ENCODE data around the gene CYP2B6.
A peak's percentile ranks its signal among the peaks of the same experiment; 100 is the strongest.
"Not testable (repeated sequence)": the region's sequence is repeated elsewhere in the genome, so short reads cannot be mapped to it uniquely, and the experiment has no call there.

The CYP2B6 gene

DNA sequence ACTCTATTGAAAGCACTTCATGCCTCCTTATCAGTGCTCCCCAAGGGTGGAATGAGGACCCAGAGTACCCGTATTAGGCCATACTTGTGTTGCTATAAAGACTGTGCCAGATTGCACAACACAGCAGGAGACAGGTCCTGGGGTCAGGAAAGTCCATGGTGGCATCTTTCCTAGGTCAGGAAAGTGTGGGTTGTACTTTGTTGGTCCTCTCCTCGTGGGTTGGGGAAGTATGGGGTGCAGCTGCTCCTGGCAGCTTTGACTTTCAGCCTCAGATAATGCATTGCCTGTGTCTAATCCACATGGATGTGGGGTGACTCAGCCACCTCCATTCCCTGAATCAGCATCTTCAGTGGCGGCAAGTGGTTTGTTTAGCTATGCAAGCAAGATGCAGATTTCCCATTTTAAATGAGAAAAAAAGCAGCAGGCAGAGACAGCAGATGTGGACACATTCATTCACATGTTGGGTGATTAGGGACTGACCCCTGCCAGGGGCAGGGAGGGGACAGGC lies 8.4 kb upstream of the CYP2B6 start:
- no peak overlapping the region for H3K27ac ChIP-seq (ENCODE audit: low read length)

DNA sequence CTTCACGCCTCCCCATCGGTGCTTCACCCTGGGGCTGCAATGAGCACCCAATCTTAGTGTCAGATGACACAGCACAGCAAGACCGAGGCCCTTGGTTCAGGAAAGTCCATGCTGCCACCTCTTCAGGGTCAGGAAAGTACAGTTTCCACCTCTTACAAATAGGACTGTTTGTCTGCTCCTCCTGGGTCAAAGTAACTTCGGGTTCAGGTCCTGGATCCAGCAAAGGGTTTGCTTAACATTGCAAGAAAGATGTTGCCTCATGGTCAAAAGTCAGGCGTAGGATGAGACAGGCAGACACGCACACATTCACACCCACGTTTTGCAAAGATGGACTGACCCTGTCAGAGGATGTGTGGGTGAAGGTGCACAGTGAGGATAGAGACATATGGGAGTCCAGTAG lies 1.6 kb upstream of the CYP2B6 start:
- Histone ChIP-seq H3K27ac (ENCODE audit: low read length) (no peak overlapping the region), H3K9ac (ENCODE audit: low read length) (no peak overlapping the region), H3K36me3 (ENCODE audit: control insufficient read depth, low read depth, low read length) (no peaks in the 10 kb centered on the region), H3K9me3 (ENCODE audit: control insufficient read depth, low read depth, low read length) (no peaks in the 10 kb centered on the region), H3K4me1 (ENCODE audit: control insufficient read depth, low read depth, low read length) (no peaks in the 10 kb centered on the region), H3K27me3 (ENCODE audit: control insufficient read depth, insufficient read depth, low read length) (no peaks in the 10 kb centered on the region), H3K4me3 (ENCODE audit: low read length) (no peak overlapping the region)

More for the DNA sequence above, 8.4 kb upstream of the CYP2B6 start:
- Histone ChIP-seq H3K9ac (ENCODE audit: low read length) (no peak overlapping the region), H3K9me3 (ENCODE audit: control insufficient read depth, low read depth, low read length) (no peaks in the 10 kb centered on the region), H3K4me1 (ENCODE audit: control insufficient read depth, low read depth, low read length) (peaks cover 36% of the 10 kb centered on the region), H3K27me3 (ENCODE audit: control insufficient read depth, insufficient read depth, low read length) (no peaks in the 10 kb centered on the region), H3K4me3 (ENCODE audit: low read length) (peak overlapping the region; percentile 16), H3K36me3 (ENCODE audit: control insufficient read depth, low read depth, low read length) (no peaks in the 10 kb centered on the region)

DNA sequence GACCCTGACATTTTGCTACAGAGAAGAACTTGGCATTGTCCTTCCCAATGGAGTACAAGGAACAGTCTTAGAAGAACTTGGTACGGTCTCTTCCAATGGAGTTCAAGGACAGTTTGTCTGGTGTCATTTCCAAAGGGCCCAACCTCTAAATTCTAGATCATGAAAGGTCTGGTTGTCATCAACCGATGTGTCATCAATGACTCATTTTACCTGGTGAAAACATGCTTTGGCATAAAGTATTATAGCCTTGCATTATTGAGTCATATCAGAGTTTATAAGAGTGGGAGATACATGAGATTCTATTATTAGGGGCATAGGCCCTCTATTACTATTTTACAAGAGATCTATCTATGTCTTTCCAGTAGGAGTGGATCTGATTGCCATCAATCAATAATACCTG lies 4.3 kb downstream of the CYP2B6 start:
- Histone ChIP-seq H3K9ac (ENCODE audit: low read length) (no peak overlapping the region), H3K9me3 (ENCODE audit: control insufficient read depth, low read depth, low read length) (no peaks in the 10 kb centered on the region), H3K27me3 (ENCODE audit: control insufficient read depth, insufficient read depth, low read length) (no peaks in the 10 kb centered on the region), H3K36me3 (ENCODE audit: control insufficient read depth, low read depth, low read length) (no peaks in the 10 kb centered on the region), H3K27ac (ENCODE audit: low read length) (no peak overlapping the region), H3K4me3 (ENCODE audit: low read length) (no peak overlapping the region), H3K4me1 (ENCODE audit: control insufficient read depth, low read depth, low read length) (no peaks in the 10 kb centered on the region)

DNA sequence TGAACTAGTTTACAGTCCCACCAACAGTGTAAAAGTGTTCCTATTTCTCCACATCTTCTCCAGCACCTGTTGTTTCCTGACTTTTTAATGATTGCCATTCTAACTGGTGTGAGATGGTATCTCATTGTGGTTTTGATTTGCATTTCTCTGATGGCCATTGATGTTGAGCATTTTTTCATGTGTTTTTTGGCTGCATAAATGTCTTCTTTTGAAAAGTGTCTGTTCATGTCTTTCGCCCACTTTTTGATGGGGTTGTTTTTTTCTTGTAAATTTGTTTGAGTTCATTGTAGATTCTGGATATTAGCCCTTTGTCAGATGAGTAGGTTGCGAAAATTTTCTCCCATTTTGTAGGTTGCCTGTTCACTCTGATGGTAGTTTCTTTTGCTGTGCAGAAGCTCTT lies 7.9 kb downstream of the CYP2B6 start:
- not testable (repeated sequence) for H3K27me3 ChIP-seq (ENCODE audit: control insufficient read depth, insufficient read depth, low read length); H3K9ac ChIP-seq (ENCODE audit: low read length); H3K36me3 ChIP-seq (ENCODE audit: control insufficient read depth, low read depth, low read length); H3K9me3 ChIP-seq (ENCODE audit: control insufficient read depth, low read depth, low read length); H3K4me1 ChIP-seq (ENCODE audit: control insufficient read depth, low read depth, low read length); H3K27ac ChIP-seq (ENCODE audit: low read length); H3K4me3 ChIP-seq (ENCODE audit: low read length)

DNA sequence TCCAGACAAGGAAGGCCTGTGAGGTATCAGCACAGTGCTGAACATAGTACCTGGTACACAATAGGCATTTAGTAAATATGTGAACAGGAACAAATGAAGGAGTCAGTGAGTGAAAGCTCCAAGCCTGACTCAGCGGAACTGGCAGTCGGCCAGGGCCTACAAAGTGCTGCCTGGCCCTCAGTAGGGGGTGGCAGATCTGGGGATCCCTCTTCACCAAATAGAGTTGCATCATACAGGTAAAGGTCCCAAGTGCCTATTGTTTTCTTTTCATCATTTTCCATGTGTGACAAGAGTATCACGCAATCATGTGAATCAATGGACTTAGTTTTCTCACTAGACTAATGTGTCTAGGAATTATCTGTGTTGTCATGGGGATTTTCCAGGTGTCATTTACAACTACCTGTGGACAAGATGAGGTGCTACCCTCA lies 9.2 kb downstream of the CYP2B6 start:
- Histone ChIP-seq H3K27ac (ENCODE audit: low read length) (no peak overlapping the region), H3K9ac (ENCODE audit: low read length) (no peak overlapping the region), H3K4me3 (ENCODE audit: low read length) (no peak overlapping the region), H3K27me3 (ENCODE audit: control insufficient read depth, insufficient read depth, low read length) (no peaks in the 10 kb centered on the region), H3K4me1 (ENCODE audit: control insufficient read depth, low read depth, low read length) (peaks cover 4% of the 10 kb centered on the region), H3K36me3 (ENCODE audit: control insufficient read depth, low read depth, low read length) (no peaks in the 10 kb centered on the region), H3K9me3 (ENCODE audit: control insufficient read depth, low read depth, low read length) (no peaks in the 10 kb centered on the region)

DNA sequence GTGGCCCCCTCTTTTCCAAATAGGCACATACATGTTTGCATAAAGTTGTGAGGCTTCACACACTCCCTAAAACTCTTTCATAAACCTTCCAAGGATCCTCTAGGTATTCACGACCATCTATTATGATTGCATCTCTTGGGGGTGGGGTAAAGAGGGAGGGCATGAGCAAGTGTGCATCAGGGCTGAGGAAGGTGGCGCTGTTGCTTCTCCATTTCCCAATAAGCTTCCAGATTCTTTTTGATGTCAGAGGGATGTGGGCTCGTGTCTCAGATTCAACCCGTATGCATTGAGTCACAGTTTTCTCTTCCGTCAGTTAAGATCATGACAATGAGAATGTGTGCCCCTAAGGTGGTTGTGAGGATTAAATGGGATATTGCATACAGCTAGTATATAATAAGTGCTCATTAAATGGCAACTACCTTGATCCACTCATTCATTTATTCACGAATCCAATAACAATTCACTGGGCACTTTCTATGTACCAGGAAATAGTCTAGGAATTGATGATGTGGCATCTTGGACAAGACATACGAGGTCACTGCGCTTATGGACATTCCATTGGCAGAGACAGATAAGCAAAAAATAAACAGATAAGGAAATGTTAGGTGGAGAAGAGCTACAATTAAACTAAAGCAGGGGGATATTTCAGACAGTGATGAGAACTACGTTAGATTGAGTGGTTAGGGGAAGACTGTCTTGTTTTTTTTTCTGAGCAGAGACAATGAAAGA lies 10.3 kb downstream of the CYP2B6 start:
- Histone ChIP-seq H3K4me3 (ENCODE audit: low read length) (no peak overlapping the region), H3K9ac (ENCODE audit: low read length) (no peak overlapping the region), H3K27me3 (ENCODE audit: control insufficient read depth, insufficient read depth, low read length) (no peaks in the 10 kb centered on the region), H3K36me3 (ENCODE audit: control insufficient read depth, low read depth, low read length) (no peaks in the 10 kb centered on the region), H3K27ac (ENCODE audit: low read length) (no peak overlapping the region), H3K9me3 (ENCODE audit: control insufficient read depth, low read depth, low read length) (no peaks in the 10 kb centered on the region), H3K4me1 (ENCODE audit: control insufficient read depth, low read depth, low read length) (peaks cover 4% of the 10 kb centered on the region)

DNA sequence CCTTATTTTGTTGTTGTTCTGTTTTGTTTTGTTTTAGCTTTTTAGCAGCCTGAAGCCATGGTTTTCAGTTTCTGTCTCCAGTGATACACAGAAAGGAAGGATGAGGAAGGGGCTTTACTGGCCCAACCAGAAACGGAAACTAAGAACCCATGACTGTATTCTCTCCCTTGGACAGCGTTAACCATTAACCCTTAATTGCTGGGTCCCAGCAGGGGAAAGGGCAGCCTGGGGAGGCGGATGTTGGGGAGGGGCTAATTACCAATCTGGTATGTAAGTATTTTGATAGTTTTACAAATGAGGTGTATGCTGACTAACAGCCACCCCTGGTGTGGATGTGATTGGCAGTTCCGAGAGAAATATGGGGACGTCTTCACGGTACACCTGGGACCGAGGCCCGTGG lies 12.6 kb downstream of the CYP2B6 start:
- H3K9ac ChIP-seq (ENCODE audit: low read length); H3K27me3 ChIP-seq (ENCODE audit: control insufficient read depth, insufficient read depth, low read length); H3K4me1 ChIP-seq (ENCODE audit: control insufficient read depth, low read depth, low read length); H3K9me3 ChIP-seq (ENCODE audit: control insufficient read depth, low read depth, low read length); H3K36me3 ChIP-seq (ENCODE audit: control insufficient read depth, low read depth, low read length); H3K27ac ChIP-seq (ENCODE audit: low read length); H3K4me3 ChIP-seq (ENCODE audit: low read length): not testable (repeated sequence)

DNA sequence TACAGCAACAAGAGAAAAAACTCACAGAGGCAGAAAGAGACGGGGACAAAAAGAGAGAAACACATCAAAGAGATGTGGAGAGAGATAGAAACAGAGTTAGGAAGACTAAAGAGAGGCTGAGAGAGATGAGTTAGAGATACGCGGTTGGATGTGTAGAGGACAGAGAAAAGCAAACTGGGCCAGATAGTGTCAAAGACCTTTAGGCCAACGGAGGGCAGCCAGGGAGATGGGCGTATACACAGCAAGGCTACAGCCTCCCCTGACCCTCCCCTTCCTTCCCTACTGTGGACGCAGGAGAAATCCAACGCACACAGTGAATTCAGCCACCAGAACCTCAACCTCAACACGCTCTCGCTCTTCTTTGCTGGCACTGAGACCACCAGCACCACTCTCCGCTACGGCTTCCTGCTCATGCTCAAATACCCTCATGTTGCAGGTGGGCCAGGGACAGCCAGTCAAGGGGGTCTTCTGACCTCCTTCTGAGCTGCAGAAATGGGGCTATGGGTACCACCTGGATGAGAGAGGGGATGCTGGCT lies 18.7 kb downstream of the CYP2B6 start:
- H3K9ac ChIP-seq (ENCODE audit: low read length), result no peak overlapping the region
- no peaks in the 10 kb centered on the region for H3K9me3 ChIP-seq (ENCODE audit: control insufficient read depth, low read depth, low read length)
- no peaks in the 10 kb centered on the region for H3K4me1 ChIP-seq (ENCODE audit: control insufficient read depth, low read depth, low read length)
- H3K4me3 ChIP-seq (ENCODE audit: low read length), result no peak overlapping the region
- no peak overlapping the region for H3K27ac ChIP-seq (ENCODE audit: low read length)
- no peaks in the 10 kb centered on the region for H3K27me3 ChIP-seq (ENCODE audit: control insufficient read depth, insufficient read depth, low read length)
- no peaks in the 10 kb centered on the region for H3K36me3 ChIP-seq (ENCODE audit: control insufficient read depth, low read depth, low read length)

DNA sequence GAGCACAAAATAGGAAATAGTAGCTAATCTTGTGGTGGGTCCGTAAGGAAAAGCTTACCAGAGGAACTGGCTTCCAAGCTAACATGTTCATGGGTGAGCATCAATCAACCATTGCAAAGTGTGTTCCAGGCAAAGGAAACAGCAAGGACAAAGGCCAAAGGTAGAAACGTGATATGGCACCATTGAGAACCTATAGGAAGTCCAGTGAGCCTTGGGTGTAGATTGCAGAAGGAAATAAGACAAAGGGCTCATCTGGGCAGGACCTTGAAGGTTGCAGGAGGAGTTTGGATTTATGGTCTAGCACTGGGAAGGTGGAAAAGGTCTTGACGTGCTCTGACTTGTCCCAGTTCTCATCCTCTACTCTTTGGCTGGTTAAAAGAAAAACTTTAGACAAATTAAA lies 22.3 kb downstream of the CYP2B6 start:
- Histone ChIP-seq H3K9ac (ENCODE audit: low read length) (no peak overlapping the region), H3K27me3 (ENCODE audit: control insufficient read depth, insufficient read depth, low read length) (no peaks in the 10 kb centered on the region), H3K27ac (ENCODE audit: low read length) (no peak overlapping the region), H3K4me3 (ENCODE audit: low read length) (no peak overlapping the region), H3K4me1 (ENCODE audit: control insufficient read depth, low read depth, low read length) (no peaks in the 10 kb centered on the region), H3K36me3 (ENCODE audit: control insufficient read depth, low read depth, low read length) (no peaks in the 10 kb centered on the region), H3K9me3 (ENCODE audit: control insufficient read depth, low read depth, low read length) (no peaks in the 10 kb centered on the region)

DNA sequence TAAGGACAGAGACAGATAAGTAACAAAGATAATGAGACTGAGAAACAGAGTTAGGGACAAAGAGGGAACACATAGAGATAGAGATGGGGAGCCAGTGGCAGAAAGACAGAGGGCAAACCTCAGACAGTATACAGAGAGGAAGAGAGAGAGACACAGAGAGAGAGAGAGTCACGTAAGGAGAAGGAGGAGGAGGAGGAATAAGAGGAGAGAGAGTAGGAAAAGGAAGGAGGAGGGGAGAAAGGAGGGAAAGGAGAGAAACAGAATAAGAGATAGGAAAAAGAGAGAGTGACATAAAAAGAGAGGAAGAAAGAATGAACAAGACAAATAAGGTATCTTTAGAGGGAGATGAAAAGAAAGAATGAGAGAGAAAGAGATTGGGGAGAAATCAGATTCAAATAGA lies 23.6 kb downstream of the CYP2B6 start:
- Histone ChIP-seq H3K36me3 (ENCODE audit: control insufficient read depth, low read depth, low read length) (no peaks in the 10 kb centered on the region), H3K4me1 (ENCODE audit: control insufficient read depth, low read depth, low read length) (no peaks in the 10 kb centered on the region), H3K9me3 (ENCODE audit: control insufficient read depth, low read depth, low read length) (no peaks in the 10 kb centered on the region), H3K27me3 (ENCODE audit: control insufficient read depth, insufficient read depth, low read length) (no peaks in the 10 kb centered on the region), H3K27ac (ENCODE audit: low read length) (no peak overlapping the region), H3K9ac (ENCODE audit: low read length) (no peak overlapping the region), H3K4me3 (ENCODE audit: low read length) (no peak overlapping the region)

DNA sequence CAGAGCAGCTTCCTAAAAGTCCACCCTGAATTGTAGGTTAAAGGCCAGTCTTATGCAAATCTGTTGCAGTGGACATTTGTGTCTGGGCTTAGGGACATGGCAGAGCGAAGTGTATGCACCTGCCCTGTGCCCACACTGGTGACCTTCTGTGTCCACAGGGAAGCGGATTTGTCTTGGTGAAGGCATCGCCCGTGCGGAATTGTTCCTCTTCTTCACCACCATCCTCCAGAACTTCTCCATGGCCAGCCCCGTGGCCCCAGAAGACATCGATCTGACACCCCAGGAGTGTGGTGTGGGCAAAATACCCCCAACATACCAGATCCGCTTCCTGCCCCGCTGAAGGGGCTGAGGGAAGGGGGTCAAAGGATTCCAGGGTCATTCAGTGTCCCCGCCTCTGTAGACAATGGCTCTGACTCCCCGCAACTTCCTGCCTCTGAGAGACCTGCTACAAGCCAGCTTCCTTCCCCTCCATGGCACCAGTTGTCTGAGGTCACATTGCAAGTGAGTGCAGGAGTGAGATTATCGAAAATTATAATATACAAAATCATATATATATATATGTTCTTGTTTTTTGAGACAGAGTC lies 25.5 kb downstream of the CYP2B6 start:
- Histone ChIP-seq H3K4me3 (ENCODE audit: low read length) (no peak overlapping the region), H3K27ac (ENCODE audit: low read length) (no peak overlapping the region), H3K9me3 (ENCODE audit: control insufficient read depth, low read depth, low read length) (no peaks in the 10 kb centered on the region), H3K36me3 (ENCODE audit: control insufficient read depth, low read depth, low read length) (no peaks in the 10 kb centered on the region), H3K9ac (ENCODE audit: low read length) (no peak overlapping the region), H3K27me3 (ENCODE audit: control insufficient read depth, insufficient read depth, low read length) (no peaks in the 10 kb centered on the region), H3K4me1 (ENCODE audit: control insufficient read depth, low read depth, low read length) (no peaks in the 10 kb centered on the region)
